NOMO-1 treated with dmso at 0.1 percent for 144 hours (cell line): ENCODE results near the gene NLGN3.
"Not testable (repeated sequence)": the region's sequence is repeated elsewhere in the genome, so short reads cannot be mapped to it uniquely, and the experiment has no call there.

ENCODE experiments used
- DNase-seq: peaks from one replicate; lab custom pipeline; 2025; ENCODE audit not compliant: unreplicated experiment; lab: John Stamatoyannopoulos, UW

The NLGN3 gene

GRCh38 chrX:71169586-71169985, 24.9 kb downstream of the NLGN3 start:
- no peak for DNase-seq

- no peak for DNase-seq
These were observed 26.0 kb downstream of the NLGN3 start for GRCh38 chrX:71170660-71171059.

- DNase-seq: peak; percentile 13
These were observed 26.6 kb downstream of the NLGN3 start for GRCh38 chrX:71171110-71171801.

GRCh38 chrX:71173440-71173839, 28.8 kb downstream of the NLGN3 start:
- DNase-seq: no peak

DNA sequence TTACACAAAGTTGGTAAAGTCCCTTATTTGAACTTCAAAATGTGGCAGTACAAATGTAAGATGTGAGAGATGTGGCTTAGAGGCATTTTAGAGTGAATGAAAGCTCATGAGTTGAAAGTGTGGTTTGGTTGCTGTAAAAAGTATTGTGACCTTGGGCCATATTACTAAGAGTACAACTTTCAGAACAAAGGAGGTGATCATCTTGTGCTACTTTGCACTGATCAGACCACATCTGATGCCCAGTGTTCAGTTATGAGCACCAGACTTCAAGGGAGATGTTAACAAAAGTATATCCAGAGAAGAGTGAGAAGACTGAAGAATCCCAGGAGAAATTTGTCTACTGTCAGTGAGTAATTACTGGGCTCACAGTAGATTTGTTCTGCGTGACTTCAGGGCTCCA, 30.2 kb downstream of the NLGN3 start:
- DNase-seq: no peak

DNA sequence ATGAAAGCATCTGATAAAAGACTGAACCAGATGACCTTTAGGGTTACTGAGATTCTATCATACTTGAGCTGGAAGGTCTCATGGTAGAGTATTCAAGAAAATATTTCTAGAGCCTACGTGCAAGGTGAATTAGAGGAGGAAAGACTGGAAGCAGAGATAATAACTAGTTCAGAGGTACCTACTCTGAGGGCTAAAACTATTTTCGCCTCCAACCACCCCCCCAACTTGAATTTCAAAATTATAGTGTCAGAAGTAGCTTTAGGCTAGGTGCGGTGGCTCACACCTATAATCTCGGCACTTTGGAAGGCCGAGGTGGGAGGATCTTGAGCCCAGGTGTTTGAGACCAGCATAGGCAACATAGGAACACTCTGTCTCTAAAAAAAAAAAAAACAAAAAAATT, 30.9 kb downstream of the NLGN3 start:
- no peak for DNase-seq

DNA sequence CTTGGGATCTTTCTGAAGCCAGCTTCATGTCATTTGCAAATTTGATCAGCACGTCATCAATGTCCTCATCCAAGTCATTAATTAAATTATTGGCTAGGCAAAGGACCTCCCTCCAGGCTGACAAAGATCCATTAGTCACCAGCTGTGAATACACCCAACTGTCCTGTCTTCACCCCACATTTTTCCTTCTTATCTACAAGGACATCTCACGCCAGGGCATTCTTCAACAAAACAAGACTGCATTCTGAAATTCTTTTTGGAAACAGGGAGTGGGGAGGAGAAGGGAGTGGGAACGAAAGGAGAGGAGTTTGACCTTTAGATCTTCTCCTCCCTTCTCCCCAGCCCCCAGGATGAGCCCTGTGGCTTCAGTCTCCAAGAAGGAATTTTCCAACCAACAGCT, 32.7 kb downstream of the NLGN3 start:
- DNase-seq: no peak

GRCh38 chrX:71178908-71179307, 34.3 kb downstream of the NLGN3 start:
- DNase-seq: peak; percentile 18

GRCh38 chrX:71180579-71181265, 36.1 kb downstream of the NLGN3 start:
- not testable (repeated sequence) for DNase-seq

DNA sequence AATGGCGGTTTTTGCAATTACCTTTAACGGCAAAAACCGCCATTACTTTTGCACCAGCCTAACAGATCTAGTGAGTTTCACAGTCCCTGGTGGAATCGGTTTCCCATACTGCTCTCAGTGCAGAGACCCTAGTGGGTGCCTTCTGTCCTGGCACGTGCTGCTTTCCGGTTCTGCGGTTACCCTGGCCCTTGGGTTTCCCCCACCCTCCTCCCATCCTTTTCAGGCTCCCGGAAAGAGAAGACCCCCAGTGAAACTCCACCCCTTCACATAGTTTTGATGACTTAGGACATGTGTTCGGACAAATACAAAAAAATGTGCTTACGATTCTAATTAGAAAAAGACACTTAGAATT, 36.9 kb downstream of the NLGN3 start:
- no peak for DNase-seq

- DNase-seq: peak; percentile 89
These were observed 37.5 kb downstream of the NLGN3 start for GRCh38 chrX:71181910-71182799.

DNA sequence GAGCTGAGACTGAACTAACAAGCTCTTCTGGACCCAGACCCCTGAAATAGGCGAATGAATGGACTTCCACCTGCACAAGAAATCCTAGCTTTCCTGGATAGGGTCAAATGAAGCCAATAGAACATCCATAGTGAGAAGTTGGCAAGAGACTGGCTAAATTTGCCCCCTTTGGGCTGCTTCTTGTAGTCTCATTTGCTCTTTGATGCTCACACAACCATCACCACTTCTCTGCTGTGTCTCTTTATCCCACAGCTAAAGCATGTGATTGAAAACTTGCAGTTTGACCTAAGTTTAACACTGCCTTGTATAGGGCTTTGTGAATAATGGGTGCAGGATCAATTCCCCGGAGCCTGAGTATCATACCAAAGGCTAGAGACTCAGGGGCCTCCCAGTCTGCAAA, 38.2 kb downstream of the NLGN3 start:
- no peak for DNase-seq

GRCh38 chrX:71183341-71183740, 38.7 kb downstream of the NLGN3 start:
- no peak for DNase-seq

DNA sequence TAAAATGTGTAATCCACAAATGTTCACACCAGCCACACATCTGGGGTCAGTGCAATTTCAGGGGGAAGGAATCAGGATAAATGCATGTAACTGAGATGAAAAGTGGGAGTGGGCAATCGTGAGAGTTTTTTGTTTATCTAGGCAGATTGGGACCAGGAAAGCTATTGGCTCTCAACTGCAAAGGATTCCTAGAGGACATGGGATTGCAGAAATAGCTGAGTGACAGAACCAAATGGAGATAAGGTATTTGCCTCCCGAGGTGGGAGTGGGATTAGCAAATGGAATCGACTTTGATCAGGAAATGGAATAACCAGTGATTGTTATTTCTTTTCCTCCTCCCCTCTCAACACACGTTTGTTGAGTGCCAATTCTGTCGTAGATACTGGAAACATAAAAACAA, 39.5 kb downstream of the NLGN3 start:
- DNase-seq: no peak

- DNase-seq: no peak
These were observed 40.3 kb downstream of the NLGN3 start for GRCh38 chrX:71184803-71185495.

- no peak for DNase-seq
These were observed 46.6 kb downstream of the NLGN3 start for GRCh38 chrX:71191248-71191647.

GRCh38 chrX:71195964-71196649, 51.5 kb downstream of the NLGN3 start:
- no peak for DNase-seq

GRCh38 chrX:71198066-71198465, 53.4 kb downstream of the NLGN3 start:
- peak; percentile 81 for DNase-seq

DNA sequence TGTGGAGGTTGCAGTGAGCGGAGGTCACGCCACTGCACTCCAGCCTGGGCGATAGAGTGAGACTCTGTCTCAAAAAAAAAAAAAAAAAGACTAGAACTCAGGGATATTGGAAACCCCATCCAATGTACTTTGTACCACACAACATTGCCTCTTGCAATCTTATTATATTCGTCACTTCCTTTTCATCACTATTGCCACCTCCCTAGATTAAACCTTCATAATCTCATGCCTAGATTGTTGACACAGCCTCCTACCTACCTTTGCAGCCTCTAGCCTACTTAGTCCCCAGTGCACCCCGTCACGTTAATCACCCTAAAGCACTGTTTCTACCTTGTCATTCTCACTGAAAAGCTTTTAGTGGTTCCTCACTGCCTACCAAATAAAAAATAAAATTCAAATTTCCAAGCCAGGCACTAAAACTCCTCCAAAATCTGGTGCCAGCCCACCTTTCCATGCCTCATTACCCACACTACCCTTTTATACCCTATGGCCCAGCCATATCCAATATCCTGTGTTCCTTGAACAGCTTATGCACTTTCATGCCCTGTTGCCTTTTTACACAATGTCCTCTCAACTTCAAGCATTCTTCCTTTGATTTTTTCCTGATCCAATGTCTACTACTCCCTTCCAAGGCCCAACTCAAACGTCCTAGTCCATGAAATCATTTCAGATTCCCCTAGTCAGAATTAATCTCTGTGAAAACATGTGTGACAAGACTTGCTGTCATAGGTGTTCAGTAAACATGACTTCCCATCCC, 54.8 kb downstream of the NLGN3 start:
- no peak for DNase-seq

DNA sequence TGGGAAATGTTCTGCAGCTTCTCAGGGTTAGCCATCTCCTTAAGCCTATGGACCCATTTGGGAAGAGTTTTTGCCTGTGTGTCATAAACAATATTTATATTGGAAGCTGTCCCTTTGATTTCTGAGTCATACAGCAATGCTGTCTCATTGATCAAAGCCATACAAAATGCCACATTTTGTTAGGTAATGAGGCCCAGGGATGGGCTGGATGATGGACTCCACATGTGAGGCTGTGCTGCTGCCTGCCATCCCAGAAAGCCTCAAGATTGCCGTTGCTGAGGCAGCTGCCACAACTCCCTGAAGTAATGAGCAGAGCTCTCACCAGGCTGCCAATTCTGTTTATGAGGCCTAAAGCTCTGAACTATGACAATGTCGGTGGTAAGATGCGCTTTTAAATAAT, 66.2 kb downstream of the NLGN3 start:
- DNase-seq: no peak
